ENCODE measurements around the gene FASN.
"Not testable (repeated sequence)": the region's sequence is repeated elsewhere in the genome, so short reads cannot be mapped to it uniquely, and the experiment has no call there.

The FASN gene

GRCh38 chr17:82098169-82098938, at the start of gene FASN:
FASN (minus strand) TSS chr17:82098236; CDS start chr17:82096445, 1,791 bp downstream.
- peak; percentile 90 to 94 for DNase-seq (ENCODE audit: low read depth in 2 of 2)

- no peak for DNase-seq (ENCODE audit: low read depth in 2 of 2)
Measured at GRCh38 chr17:82146663-82147654, 48.9 kb upstream of the FASN start.

GRCh38 chr17:82145550-82146155, 47.6 kb upstream of the FASN start:
- DNase-seq (ENCODE audit: low read depth in 2 of 2): no peak

GRCh38 chr17:82143333-82143732, 45.3 kb upstream of the FASN start:
- DNase-seq (ENCODE audit: low read depth in 2 of 2): no peak

- DNase-seq (ENCODE audit: low read depth in 2 of 2): not testable (repeated sequence)
Measured at GRCh38 chr17:82139961-82140360, 41.9 kb upstream of the FASN start.

GRCh38 chr17:82138511-82138992, 40.5 kb upstream of the FASN start:
- DNase-seq (ENCODE audit: low read depth in 2 of 2): no peak

- DNase-seq (ENCODE audit: low read depth in 2 of 2): no peak
Measured at GRCh38 chr17:82134101-82134500, 36.1 kb upstream of the FASN start.

GRCh38 chr17:82133166-82133953, 35.3 kb upstream of the FASN start:
- DNase-seq (ENCODE audit: low read depth in 2 of 2): not testable (repeated sequence)

- DNase-seq (ENCODE audit: low read depth in 2 of 2): no peak
Measured at GRCh38 chr17:82129095-82129494, 31.1 kb upstream of the FASN start.

GRCh38 chr17:82128287-82128686, 30.3 kb upstream of the FASN start:
- DNase-seq (ENCODE audit: low read depth in 2 of 2): no peak

GRCh38 chr17:82127704-82128103, 29.7 kb upstream of the FASN start:
- no peak for DNase-seq (ENCODE audit: low read depth in 2 of 2)

GRCh38 chr17:82127315-82127595, 29.2 kb upstream of the FASN start:
- DNase-seq (ENCODE audit: low read depth in 2 of 2): no peak

- DNase-seq (ENCODE audit: low read depth in 2 of 2): peak; percentile 45 to 56
Measured at GRCh38 chr17:82126556-82127314, 28.7 kb upstream of the FASN start.

- DNase-seq (ENCODE audit: low read depth in 2 of 2): no peak
Measured at GRCh38 chr17:82124101-82124500, 26.1 kb upstream of the FASN start.

- DNase-seq (ENCODE audit: low read depth in 2 of 2): no peak
Measured at GRCh38 chr17:82121660-82122629, 23.9 kb upstream of the FASN start.

GRCh38 chr17:82121246-82121645, 23.2 kb upstream of the FASN start:
- DNase-seq (ENCODE audit: low read depth in 2 of 2): no peak

GRCh38 chr17:82120148-82120547, 22.1 kb upstream of the FASN start:
- no peak for DNase-seq (ENCODE audit: low read depth in 2 of 2)

GRCh38 chr17:82118815-82119380, 20.9 kb upstream of the FASN start:
- DNase-seq (ENCODE audit: low read depth in 2 of 2): no peak

- DNase-seq (ENCODE audit: low read depth in 2 of 2): no peak
Measured at GRCh38 chr17:82118168-82118814, 20.3 kb upstream of the FASN start.

Measured in stimulated activated CD4-positive, alpha-beta T cell treated with anti-CD3 and anti-CD28 coated beads, Interleukin-15, amount 100 ng/mL, for 48 hours (primary cell).